ENCODE results near the gene GINS2.

GRCh38 chr16:85728879-85729278 lies 40.1 kb upstream of the GINS2 start:
- no peak for TF ChIP-seq POLR2A (IDR thresholded peaks at IDR 0.05; ENCODE audit: low read length)
- TF ChIP-seq GATA1 (IDR thresholded peaks at IDR 0.05; ENCODE audit: low read depth, low read length), result no peak
